Measurements from ENCODE around the gene KLHL25.

KLHL25 gene

GRCh38 chr15:85723960-85724945 lies 70.5 kb downstream of the KLHL25 start:
- in situ Hi-C loops (cut with MboI; ENCODE audit: low sequenced_read_pairs), result no loop called here

- in situ Hi-C loops (cut with MboI; ENCODE audit: low sequenced_read_pairs), result no loop called here
These were observed 72.2 kb downstream of the KLHL25 start for GRCh38 chr15:85722374-85723152.

GRCh38 chr15:85718981-85719380 lies 75.7 kb downstream of the KLHL25 start:
- in situ Hi-C loops (cut with MboI; ENCODE audit: low sequenced_read_pairs), result no loop called here

- in situ Hi-C loops (cut with MboI; ENCODE audit: low sequenced_read_pairs), result no loop called here
These were observed 76.3 kb downstream of the KLHL25 start for GRCh38 chr15:85718271-85718971.

GRCh38 chr15:85717212-85717611 lies 77.5 kb downstream of the KLHL25 start:
- in situ Hi-C loops (cut with MboI; ENCODE audit: low sequenced_read_pairs), result no loop called here

- in situ Hi-C loops (cut with MboI; ENCODE audit: low sequenced_read_pairs), result no loop called here
These were observed 78.5 kb downstream of the KLHL25 start for GRCh38 chr15:85716261-85716660.

- in situ Hi-C loops (cut with MboI; ENCODE audit: low sequenced_read_pairs), result no loop called here
These were observed 83.0 kb downstream of the KLHL25 start for GRCh38 chr15:85711580-85712192.

GRCh38 chr15:85710340-85710842 lies 84.3 kb downstream of the KLHL25 start:
- in situ Hi-C loops (cut with MboI; ENCODE audit: low sequenced_read_pairs), result no loop called here
